Stimulated activated CD8-positive, alpha-beta memory T cell treated with anti-CD3 and anti-CD28 coated beads, Interleukin-7, amount 100 ng/mL, for 4 hours (primary cell): ENCODE results near the gene PHACTR3.

Source experiments
- DNase-seq, 2 donors: peaks; one replicate each; pipeline ENCODE4 v3.0.0-alpha.2; 2020; ENCODE audit warnings: low read depth in 2 of 2

Gene PHACTR3

GRCh38 chr20:59671661-59672471, 67.5 kb downstream of the PHACTR3 start:
- no peak for DNase-seq

GRCh38 chr20:59672576-59672975, 68.2 kb downstream of the PHACTR3 start:
- no peak for DNase-seq

GRCh38 chr20:59673288-59673997, 69.1 kb downstream of the PHACTR3 start:
- no peak for DNase-seq

GRCh38 chr20:59673998-59674445, 69.7 kb downstream of the PHACTR3 start:
- no peak for DNase-seq

- DNase-seq: no peak
These were observed 71.9 kb downstream of the PHACTR3 start for GRCh38 chr20:59676126-59676850.

GRCh38 chr20:59676851-59677182, 72.5 kb downstream of the PHACTR3 start:
- no peak for DNase-seq

- DNase-seq: no peak
These were observed 73.2 kb downstream of the PHACTR3 start for GRCh38 chr20:59677586-59677985.

- DNase-seq: no peak
These were observed 73.9 kb downstream of the PHACTR3 start for GRCh38 chr20:59678288-59678687.

GRCh38 chr20:59678951-59679350, 74.6 kb downstream of the PHACTR3 start:
- no peak for DNase-seq

- no peak for DNase-seq
These were observed 75.9 kb downstream of the PHACTR3 start for GRCh38 chr20:59680148-59680650.

- DNase-seq: no peak
These were observed 76.5 kb downstream of the PHACTR3 start for GRCh38 chr20:59680852-59681251.

GRCh38 chr20:59682603-59683002, 78.3 kb downstream of the PHACTR3 start:
- no peak for DNase-seq

GRCh38 chr20:59683181-59683580, 78.8 kb downstream of the PHACTR3 start:
- DNase-seq: no peak

GRCh38 chr20:59684685-59685242, 80.4 kb downstream of the PHACTR3 start:
- no peak for DNase-seq

GRCh38 chr20:59686404-59687346, 82.3 kb downstream of the PHACTR3 start:
- DNase-seq: no peak

- DNase-seq: no peak
These were observed 84.0 kb downstream of the PHACTR3 start for GRCh38 chr20:59688356-59688755.

- no peak for DNase-seq
These were observed 84.7 kb downstream of the PHACTR3 start for GRCh38 chr20:59688999-59689398.

GRCh38 chr20:59690101-59690500, 85.8 kb downstream of the PHACTR3 start:
- no peak for DNase-seq

- DNase-seq: no peak
These were observed 86.6 kb downstream of the PHACTR3 start for GRCh38 chr20:59690976-59691375.

GRCh38 chr20:59692139-59692538, 87.8 kb downstream of the PHACTR3 start:
- DNase-seq: no peak

- DNase-seq: no peak
These were observed 89.2 kb downstream of the PHACTR3 start for GRCh38 chr20:59693587-59693986.
